ENCODE results near the gene ARL4C. TPM values are rescaled to one million over a fixed set of nuclear protein-coding genes. Genes with fewer than 3 reads are reported as not detected.

The ARL4C gene
- total and polyA plus RNA-seq, 4 donors: 1.4 to 2.8 (median 2.1) TPM

DNA sequence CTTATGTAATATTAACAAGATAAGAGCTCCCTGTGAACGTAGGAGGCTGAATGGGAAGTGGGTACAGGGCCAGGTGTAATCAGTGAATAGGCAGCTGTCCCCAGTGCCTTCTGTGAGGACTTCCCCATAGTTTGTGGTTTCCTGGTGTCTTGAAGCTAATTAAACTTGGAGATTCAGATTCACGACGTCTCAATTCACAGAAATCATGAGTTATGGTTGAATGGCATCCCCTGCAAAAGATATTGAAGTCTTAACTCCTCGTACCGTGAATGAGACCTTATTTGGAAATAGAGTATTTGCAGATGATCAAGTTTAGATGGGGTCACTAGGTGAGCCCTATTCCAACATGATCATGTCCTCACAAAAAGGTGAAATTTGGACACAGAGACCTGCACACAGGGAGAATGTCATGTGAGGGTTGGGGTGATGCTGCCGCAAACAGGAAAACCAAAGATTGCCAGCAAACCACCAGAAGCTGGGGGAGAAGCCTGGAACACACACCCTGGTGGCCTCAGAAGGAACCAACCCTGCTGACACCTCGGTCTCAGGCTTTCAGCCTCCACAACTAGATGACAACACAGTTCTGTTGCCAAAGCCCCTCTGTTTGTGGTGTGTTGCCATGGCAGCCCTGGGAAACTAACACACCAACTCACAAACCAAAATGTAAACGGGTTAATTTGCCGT, 13.2 kb downstream of the ARL4C start:
- Histone ChIP-seq H3K4me1 (ENCODE audit: control insufficient read depth in 4 of 4, insufficient read depth in 4 of 4, low read length in 3 of 4) (no peaks in the 10 kb centered on the region), H3K9ac (ENCODE audit: low read depth in 1 of 2, low read length in 2 of 2) (no peak overlapping the region), H3K27ac (ENCODE audit: low read depth in 1 of 2, low read length in 2 of 2) (no peak overlapping the region), H3K9me3 (ENCODE audit: control insufficient read depth in 4 of 4, low read length in 3 of 4) (no peaks in the 10 kb centered on the region), H3K36me3 (ENCODE audit: control insufficient read depth in 4 of 4, insufficient read depth in 3 of 4, low read depth in 1 of 4, low read length in 3 of 4) (no peaks in the 10 kb centered on the region), H3K27me3 (ENCODE audit: control insufficient read depth in 4 of 4, insufficient read depth in 4 of 4, low read length in 3 of 4) (no peaks in the 10 kb centered on the region), H3K4me3 (ENCODE audit: low read depth in 1 of 3, low read length in 3 of 3) (no peak overlapping the region)
- peak in 1 of 2 donors; percentile 48 for TF ChIP-seq RAD21 (IDR thresholded peaks at IDR 0.05)
- TF ChIP-seq, protein P1, sequence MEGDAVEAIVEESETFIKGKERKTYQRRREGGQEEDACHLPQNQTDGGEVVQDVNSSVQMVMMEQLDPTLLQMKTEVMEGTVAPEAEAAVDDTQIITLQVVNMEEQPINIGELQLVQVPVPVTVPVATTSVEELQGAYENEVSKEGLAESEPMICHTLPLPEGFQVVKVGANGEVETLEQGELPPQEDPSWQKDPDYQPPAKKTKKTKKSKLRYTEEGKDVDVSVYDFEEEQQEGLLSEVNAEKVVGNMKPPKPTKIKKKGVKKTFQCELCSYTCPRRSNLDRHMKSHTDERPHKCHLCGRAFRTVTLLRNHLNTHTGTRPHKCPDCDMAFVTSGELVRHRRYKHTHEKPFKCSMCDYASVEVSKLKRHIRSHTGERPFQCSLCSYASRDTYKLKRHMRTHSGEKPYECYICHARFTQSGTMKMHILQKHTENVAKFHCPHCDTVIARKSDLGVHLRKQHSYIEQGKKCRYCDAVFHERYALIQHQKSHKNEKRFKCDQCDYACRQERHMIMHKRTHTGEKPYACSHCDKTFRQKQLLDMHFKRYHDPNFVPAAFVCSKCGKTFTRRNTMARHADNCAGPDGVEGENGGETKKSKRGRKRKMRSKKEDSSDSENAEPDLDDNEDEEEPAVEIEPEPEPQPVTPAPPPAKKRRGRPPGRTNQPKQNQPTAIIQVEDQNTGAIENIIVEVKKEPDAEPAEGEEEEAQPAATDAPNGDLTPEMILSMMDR (IDR thresholded peaks at IDR 0.05; ENCODE audit: low read depth, low read length, missing input control): peak; percentile 22
- TF ChIP-seq, protein P2, sequence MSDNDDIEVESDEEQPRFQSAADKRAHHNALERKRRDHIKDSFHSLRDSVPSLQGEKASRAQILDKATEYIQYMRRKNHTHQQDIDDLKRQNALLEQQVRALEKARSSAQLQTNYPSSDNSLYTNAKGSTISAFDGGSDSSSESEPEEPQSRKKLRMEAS (IDR thresholded peaks at IDR 0.05): no peak
- TF ChIP-seq, protein P3, sequence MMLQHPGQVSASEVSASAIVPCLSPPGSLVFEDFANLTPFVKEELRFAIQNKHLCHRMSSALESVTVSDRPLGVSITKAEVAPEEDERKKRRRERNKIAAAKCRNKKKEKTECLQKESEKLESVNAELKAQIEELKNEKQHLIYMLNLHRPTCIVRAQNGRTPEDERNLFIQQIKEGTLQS (IDR thresholded peaks at IDR 0.05): no peak
- 68% methylated on average over 9 of the region's 9 CpGs for WGBS
- DNase-seq (ENCODE audit: low spot score): no peak

DNA sequence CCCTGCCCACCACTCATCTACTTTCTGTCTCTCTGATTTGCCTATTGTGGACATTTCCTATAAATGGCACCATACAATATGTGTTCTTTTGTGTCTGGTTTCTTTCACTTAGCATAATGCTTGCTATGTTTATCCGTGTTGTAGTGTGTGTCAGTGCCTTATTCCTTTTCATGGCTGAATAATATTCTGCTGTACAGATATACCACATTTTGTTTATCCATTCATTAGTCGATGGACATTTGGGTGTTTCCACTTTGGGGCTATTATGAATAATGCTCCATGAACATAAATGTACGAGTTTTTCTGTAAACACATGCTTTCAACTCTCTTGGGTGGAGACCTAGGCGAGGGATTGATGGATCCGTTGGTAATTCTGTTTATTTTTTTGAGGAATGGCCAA, 15.6 kb downstream of the ARL4C start:
- WGBS: 80% methylated on average over 5 of the region's 5 CpGs
- Histone ChIP-seq H3K9me3 (ENCODE audit: control insufficient read depth in 4 of 4, low read length in 3 of 4) (no peaks in the 10 kb centered on the region), H3K4me1 (ENCODE audit: control insufficient read depth in 4 of 4, insufficient read depth in 4 of 4, low read length in 3 of 4) (no peaks in the 10 kb centered on the region), H3K36me3 (ENCODE audit: control insufficient read depth in 4 of 4, insufficient read depth in 3 of 4, low read depth in 1 of 4, low read length in 3 of 4) (no peaks in the 10 kb centered on the region), H3K27me3 (ENCODE audit: control insufficient read depth in 4 of 4, insufficient read depth in 4 of 4, low read length in 3 of 4) (no peaks in the 10 kb centered on the region), H3K9ac (ENCODE audit: low read depth in 1 of 2, low read length in 2 of 2) (no peak overlapping the region), H3K4me3 (ENCODE audit: low read depth in 1 of 3, low read length in 3 of 3) (no peak overlapping the region), H3K27ac (ENCODE audit: low read depth in 1 of 2, low read length in 2 of 2) (no peak overlapping the region)
- TF ChIP-seq HNF4A (conservative IDR thresholded peaks at IDR 0.05) (no peak), FOXA2 (IDR thresholded peaks at IDR 0.05) (no peak), RXRA (IDR thresholded peaks at IDR 0.05) (no peak), JUND (IDR thresholded peaks at IDR 0.05) (no peak), GABPA (IDR thresholded peaks at IDR 0.05 in 1 of 2, conservative IDR thresholded peaks at IDR 0.05 in 1 of 2) (no peak), RAD21 (IDR thresholded peaks at IDR 0.05) (no peak), SP1 (IDR thresholded peaks at IDR 0.05) (no peak)
- TF ChIP-seq, protein P4, sequence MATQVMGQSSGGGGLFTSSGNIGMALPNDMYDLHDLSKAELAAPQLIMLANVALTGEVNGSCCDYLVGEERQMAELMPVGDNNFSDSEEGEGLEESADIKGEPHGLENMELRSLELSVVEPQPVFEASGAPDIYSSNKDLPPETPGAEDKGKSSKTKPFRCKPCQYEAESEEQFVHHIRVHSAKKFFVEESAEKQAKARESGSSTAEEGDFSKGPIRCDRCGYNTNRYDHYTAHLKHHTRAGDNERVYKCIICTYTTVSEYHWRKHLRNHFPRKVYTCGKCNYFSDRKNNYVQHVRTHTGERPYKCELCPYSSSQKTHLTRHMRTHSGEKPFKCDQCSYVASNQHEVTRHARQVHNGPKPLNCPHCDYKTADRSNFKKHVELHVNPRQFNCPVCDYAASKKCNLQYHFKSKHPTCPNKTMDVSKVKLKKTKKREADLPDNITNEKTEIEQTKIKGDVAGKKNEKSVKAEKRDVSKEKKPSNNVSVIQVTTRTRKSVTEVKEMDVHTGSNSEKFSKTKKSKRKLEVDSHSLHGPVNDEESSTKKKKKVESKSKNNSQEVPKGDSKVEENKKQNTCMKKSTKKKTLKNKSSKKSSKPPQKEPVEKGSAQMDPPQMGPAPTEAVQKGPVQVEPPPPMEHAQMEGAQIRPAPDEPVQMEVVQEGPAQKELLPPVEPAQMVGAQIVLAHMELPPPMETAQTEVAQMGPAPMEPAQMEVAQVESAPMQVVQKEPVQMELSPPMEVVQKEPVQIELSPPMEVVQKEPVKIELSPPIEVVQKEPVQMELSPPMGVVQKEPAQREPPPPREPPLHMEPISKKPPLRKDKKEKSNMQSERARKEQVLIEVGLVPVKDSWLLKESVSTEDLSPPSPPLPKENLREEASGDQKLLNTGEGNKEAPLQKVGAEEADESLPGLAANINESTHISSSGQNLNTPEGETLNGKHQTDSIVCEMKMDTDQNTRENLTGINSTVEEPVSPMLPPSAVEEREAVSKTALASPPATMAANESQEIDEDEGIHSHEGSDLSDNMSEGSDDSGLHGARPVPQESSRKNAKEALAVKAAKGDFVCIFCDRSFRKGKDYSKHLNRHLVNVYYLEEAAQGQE (IDR thresholded peaks at IDR 0.05): no peak
- TF ChIP-seq, protein P2 (IDR thresholded peaks at IDR 0.05): no peak
- TF ChIP-seq, protein P1 (IDR thresholded peaks at IDR 0.05; ENCODE audit: low read depth, low read length, missing input control): no peak
- DNase-seq (ENCODE audit: low spot score): no peak

Measured in liver (tissue), 9 donors.